ENCODE data around the gene TTC28. TPM values are rescaled to one million over a fixed set of nuclear protein-coding genes. Genes with fewer than 3 reads are reported as not detected.
"Not testable (repeated sequence)": the region's sequence is repeated elsewhere in the genome, so short reads cannot be mapped to it uniquely, and the experiment has no call there.

TTC28 gene
- total and polyA plus RNA-seq, 7 donors = 0.23 to 102 (median 46.1) TPM

DNA sequence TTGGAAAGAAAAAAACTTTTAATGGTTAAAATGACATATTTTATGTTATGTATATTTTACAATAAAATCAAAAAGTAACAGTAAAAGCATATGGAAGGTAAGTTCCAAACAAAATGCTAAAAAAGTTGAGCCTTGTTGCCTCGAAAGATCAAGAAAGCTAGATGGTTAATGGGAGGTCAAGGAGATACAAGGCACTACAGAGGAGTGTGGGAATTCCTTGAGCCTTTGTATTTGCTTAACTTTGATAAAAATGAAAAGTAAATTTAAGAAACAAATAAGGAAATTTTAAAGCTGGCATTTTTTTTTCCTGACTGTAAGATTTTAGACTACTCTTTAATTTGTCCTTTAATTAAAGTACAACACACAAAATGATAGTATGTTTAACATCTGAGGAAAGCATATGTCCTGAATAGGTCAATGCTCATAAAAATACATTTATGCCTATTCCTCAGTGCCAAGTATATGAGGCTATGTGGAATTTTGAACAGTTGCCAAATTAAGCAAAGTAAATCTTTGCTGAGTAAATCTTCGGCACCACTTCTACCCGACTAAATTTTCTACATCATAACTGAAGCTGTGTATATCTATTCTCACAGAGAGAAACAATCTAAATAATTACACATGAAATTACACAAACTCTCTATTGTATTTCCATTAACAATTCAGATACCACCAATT is 108.8 kb downstream of the TTC28 start:
- Histone ChIP-seq H3K9me3 (no peaks in the 10 kb centered on the region), H3K27ac (no peak overlapping the region), H3K4me1 (no peaks in the 10 kb centered on the region), H3K27me3 (no peaks in the 10 kb centered on the region), H3K36me3 (no peaks in the 10 kb centered on the region), H3K4me3 (no peak overlapping the region)
- WGBS, 2 donors = 22 to 59% methylated on average over 3 of the region's 3 CpGs
- intact Hi-C loops (cut with DNase I) = no loop called here
- DNase-seq = no peak
- TF ChIP-seq POLR2AphosphoS5 (IDR thresholded peaks at IDR 0.05) = no peak
- TF ChIP-seq POLR2A (IDR thresholded peaks at IDR 0.05) = no peak
- TF ChIP-seq, protein P1, sequence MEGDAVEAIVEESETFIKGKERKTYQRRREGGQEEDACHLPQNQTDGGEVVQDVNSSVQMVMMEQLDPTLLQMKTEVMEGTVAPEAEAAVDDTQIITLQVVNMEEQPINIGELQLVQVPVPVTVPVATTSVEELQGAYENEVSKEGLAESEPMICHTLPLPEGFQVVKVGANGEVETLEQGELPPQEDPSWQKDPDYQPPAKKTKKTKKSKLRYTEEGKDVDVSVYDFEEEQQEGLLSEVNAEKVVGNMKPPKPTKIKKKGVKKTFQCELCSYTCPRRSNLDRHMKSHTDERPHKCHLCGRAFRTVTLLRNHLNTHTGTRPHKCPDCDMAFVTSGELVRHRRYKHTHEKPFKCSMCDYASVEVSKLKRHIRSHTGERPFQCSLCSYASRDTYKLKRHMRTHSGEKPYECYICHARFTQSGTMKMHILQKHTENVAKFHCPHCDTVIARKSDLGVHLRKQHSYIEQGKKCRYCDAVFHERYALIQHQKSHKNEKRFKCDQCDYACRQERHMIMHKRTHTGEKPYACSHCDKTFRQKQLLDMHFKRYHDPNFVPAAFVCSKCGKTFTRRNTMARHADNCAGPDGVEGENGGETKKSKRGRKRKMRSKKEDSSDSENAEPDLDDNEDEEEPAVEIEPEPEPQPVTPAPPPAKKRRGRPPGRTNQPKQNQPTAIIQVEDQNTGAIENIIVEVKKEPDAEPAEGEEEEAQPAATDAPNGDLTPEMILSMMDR (IDR thresholded peaks at IDR 0.05) = no peak
- no peak for TF ChIP-seq EP300 (IDR thresholded peaks at IDR 0.05)

DNA sequence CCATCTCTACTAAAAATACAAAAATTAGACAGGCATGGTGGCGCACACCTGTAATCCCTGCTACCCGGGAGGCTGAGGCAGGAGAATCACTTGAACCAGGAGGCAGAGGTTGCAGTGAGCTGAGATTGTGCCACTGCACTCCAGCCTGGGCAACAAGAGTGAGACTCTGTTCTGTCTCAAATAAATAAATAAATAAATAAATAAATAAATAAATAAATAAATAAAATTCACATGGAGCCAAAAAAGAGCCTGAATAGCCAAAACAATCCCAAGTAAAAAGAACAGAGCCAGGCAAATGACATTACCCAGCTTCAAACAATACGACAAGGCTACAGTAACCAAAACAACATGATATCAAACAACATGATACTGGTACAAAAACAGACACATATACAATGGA is 110.7 kb downstream of the TTC28 start:
- 96 to 98% methylated on average over 3 of the region's 3 CpGs for WGBS, 2 donors
- H3K4me1 ChIP-seq; H3K36me3 ChIP-seq; H3K27ac ChIP-seq; H3K27me3 ChIP-seq; intact Hi-C loops (cut with DNase I); H3K9me3 ChIP-seq; DNase-seq; H3K4me3 ChIP-seq: not testable (repeated sequence)

DNA sequence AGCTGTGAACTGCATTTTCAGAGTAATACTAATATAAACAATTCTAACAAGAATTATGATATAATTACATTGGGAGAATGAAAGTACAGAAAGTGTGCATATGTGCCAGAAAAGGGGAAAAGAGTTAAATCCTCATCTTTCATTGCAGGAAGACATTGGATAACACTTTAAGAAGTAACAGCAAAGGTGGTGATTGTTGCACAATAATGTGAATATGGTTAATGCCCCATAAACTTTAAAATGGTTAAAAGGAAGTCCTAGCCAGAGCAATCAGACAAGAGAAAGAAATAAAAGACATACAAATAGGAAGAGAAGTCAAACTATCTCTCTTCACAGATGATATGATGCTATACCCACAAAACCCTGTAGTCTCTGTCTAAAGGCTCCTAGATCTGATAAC is 111.5 kb downstream of the TTC28 start:
- Histone ChIP-seq H3K36me3 (no peaks in the 10 kb centered on the region), H3K9me3 (no peaks in the 10 kb centered on the region), H3K27ac (no peak overlapping the region), H3K4me3 (no peak overlapping the region), H3K27me3 (no peaks in the 10 kb centered on the region), H3K4me1 (no peaks in the 10 kb centered on the region)
- TF ChIP-seq POLR2A (IDR thresholded peaks at IDR 0.05) = no peak
- intact Hi-C loops (cut with DNase I) = no loop called here
- DNase-seq = no peak

DNA sequence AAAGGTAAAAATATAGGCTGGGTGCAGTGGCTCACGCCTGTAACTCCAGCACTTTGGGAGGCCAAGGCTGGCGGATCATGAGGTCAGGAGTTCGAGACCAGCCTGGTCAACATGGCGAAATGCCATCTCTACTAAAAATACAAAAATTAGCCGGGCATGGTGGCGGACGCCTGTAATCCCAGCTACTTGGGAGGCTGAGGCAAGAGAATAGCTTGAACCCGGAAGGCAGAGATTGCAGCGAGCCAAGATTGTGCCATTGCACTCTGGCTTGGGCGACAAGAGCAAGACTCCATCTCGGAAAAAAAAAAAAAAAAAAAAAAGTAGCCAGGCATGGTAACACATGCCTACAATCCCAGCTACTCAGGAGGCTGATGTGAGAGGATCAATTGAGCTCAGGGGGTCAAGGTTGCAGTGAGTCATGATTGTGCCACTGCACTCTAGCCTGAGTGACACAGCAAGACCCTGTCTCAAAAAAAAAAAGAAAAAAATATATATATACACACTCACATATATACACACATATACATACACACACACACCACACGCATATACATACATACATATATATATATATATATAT is 112.6 kb downstream of the TTC28 start:
- H3K36me3 ChIP-seq; DNase-seq; H3K27ac ChIP-seq; H3K4me1 ChIP-seq; H3K27me3 ChIP-seq; H3K9me3 ChIP-seq; intact Hi-C loops (cut with DNase I); H3K4me3 ChIP-seq: not testable (repeated sequence)
- whole genome bisulfite sequencing, 2 donors = 91 to 94% methylated on average over 12 of the region's 12 CpGs

DNA sequence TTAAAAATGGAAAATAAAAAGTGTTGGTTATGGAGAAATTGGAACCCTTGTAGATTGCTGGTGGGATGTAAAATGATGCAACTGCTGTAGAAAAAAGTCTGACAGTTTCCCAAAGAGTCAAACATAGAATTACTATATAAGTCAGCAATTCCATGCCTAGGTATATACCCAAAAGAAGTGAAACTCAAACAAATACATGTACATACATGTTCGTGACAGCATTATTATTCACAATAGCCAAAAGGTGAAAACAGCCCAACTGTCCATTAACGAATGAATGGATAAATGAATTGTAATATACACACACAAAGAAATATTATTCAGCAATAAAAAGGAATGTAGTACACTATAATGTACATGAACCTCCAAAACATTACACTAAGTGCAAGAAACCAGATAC is 116.0 kb downstream of the TTC28 start:
- no peak for DNase-seq
- Histone ChIP-seq H3K4me1 (peaks cover 0 to 8% (median 0%) of the 10 kb centered on the region in 4 donors), H3K9me3 (no peaks in the 10 kb centered on the region), H3K4me3 (no peak overlapping the region), H3K27me3 (no peaks in the 10 kb centered on the region), H3K27ac (no peak overlapping the region), H3K36me3 (no peaks in the 10 kb centered on the region)
- TF ChIP-seq, protein P1 (IDR thresholded peaks at IDR 0.05) = no peak
- no peak for TF ChIP-seq EP300 (IDR thresholded peaks at IDR 0.05)
- TF ChIP-seq POLR2A (IDR thresholded peaks at IDR 0.05) = no peak
- TF ChIP-seq POLR2AphosphoS5 (IDR thresholded peaks at IDR 0.05) = no peak
- intact Hi-C loops (cut with DNase I) = no loop called here
- WGBS, 2 donors = 91 to 93% methylated on average over 2 of the region's 2 CpGs

DNA sequence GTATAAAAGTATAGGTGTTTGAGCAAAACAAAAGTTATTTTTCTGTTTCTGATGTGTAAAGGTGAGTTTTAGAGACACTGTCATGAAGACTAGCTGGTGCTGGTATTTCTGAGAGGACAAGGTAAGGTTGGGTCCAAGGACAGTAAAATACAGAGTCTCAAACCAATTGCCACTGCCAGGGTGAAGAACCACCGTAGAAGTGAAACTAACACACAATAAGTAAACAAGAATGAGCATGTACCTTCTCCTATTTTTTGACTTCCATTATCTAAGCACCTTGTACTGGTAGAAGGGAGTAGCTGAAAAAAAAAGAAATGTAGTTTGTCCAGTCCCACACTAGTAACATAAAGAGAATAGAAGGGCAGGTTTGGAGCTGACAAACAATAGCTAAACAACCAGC is 117.3 kb downstream of the TTC28 start:
- Histone ChIP-seq H3K9me3 (no peaks in the 10 kb centered on the region), H3K36me3 (no peaks in the 10 kb centered on the region), H3K4me3 (no peak overlapping the region), H3K4me1 (peaks cover 0 to 8% (median 0%) of the 10 kb centered on the region in 4 donors), H3K27me3 (no peaks in the 10 kb centered on the region), H3K27ac (no peak overlapping the region)
- 72 to 78% methylated on average over 1 of the region's 1 CpG for WGBS, 2 donors
- DNase-seq = no peak
- intact Hi-C loops (cut with DNase I) = no loop called here
- no peak for TF ChIP-seq POLR2AphosphoS5 (IDR thresholded peaks at IDR 0.05)
- no peak for TF ChIP-seq POLR2A (IDR thresholded peaks at IDR 0.05)
- TF ChIP-seq EP300 (IDR thresholded peaks at IDR 0.05) = no peak
- TF ChIP-seq, protein P1 (IDR thresholded peaks at IDR 0.05) = no peak

DNA sequence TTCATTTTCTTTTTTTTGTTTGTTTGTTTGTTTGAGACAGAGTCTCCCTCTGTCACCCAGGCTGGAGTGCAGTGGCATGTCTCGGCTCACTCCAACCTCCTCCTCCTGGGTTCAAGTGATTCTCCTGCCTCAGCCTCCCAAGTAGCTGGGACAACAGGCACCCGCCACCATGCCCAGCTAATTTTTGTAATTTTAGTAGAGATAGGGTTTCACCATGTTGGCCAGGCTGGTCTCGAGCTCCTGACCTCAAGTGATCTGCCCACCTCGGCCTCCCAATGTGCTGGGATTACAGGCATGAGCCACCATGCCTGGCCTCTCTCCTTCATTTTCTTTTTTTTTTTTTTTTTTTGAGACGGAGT is 118.9 kb downstream of the TTC28 start:
- H3K36me3 ChIP-seq; H3K27ac ChIP-seq; intact Hi-C loops (cut with DNase I); H3K27me3 ChIP-seq; H3K4me1 ChIP-seq; H3K4me3 ChIP-seq; H3K9me3 ChIP-seq; DNase-seq: not testable (repeated sequence)
- 93 to 94% methylated on average over 5 of the region's 5 CpGs for WGBS, 2 donors

All from sigmoid colon (tissue), 7 donors.